NCI-H748 (cell line): ENCODE results near the gene FSHB.
"Not testable (repeated sequence)": the region's sequence is repeated elsewhere in the genome, so short reads cannot be mapped to it uniquely, and the experiment has no call there.

Source experiments
- DNase-seq: peaks from one replicate; lab custom pipeline; 2025; ENCODE audit not compliant: unreplicated experiment; lab: John Stamatoyannopoulos, UW

The FSHB gene

DNA sequence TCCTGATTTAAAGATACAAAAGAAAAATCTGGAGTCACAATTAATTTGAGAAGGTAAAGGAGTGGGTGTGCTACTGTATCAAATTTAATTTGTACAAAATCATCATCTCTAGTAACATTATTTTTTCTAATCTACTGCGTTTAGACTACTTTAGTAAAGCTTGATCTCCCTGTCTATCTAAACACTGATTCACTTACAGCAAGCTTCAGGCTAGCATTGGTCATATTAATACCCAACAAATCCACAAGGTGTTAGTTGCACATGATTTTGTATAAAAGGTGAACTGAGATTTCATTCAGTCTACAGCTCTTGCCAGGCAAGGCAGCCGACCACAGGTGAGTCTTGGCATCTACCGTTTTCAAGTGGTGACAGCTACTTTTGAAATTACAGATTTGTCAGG is at the start of gene FSHB:
Gene FSHB (plus strand): TSS at position 301 of the 400 bp plus-strand sequence. CDS start 889 bp downstream, outside the sequence.
- no peak for DNase-seq

DNA sequence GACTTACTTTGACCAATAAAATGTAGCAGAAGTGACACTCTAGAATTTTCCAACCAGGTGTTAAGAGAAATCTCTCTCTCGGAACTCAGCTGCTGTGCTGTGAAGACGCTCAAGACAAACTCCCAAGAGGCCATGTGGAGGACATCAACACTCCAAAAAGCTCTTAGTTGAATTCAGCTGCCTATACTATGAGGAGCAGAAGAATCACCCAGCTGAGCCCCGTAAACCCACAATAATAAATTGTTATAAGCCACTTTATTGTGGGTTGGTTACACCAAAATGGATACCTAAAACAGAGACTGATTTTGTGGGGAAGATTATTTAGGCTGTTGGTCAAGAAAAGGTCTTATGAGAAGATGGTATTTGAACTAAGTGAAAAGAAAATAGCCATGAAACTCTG is 44.1 kb upstream of the FSHB start:
- no peak for DNase-seq

DNA sequence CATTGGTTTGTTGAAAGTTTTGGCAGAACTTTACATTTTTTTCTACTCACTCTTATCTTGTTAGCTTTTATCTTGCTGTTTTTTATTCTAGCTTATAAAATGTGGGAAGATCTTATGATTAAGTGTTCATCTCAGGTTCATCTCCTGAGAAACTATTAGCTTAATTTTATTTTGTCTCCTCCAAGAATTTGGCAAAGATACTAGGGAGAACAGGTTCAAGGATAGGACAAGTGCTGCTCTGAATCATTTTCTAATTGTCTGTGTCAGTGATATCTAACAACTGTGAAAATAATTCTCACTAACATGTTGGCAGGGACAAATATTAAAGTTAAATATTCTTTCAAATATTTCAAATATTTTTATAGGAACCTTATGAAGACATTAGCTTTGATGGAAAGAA is 38.2 kb upstream of the FSHB start:
- no peak for DNase-seq

DNA sequence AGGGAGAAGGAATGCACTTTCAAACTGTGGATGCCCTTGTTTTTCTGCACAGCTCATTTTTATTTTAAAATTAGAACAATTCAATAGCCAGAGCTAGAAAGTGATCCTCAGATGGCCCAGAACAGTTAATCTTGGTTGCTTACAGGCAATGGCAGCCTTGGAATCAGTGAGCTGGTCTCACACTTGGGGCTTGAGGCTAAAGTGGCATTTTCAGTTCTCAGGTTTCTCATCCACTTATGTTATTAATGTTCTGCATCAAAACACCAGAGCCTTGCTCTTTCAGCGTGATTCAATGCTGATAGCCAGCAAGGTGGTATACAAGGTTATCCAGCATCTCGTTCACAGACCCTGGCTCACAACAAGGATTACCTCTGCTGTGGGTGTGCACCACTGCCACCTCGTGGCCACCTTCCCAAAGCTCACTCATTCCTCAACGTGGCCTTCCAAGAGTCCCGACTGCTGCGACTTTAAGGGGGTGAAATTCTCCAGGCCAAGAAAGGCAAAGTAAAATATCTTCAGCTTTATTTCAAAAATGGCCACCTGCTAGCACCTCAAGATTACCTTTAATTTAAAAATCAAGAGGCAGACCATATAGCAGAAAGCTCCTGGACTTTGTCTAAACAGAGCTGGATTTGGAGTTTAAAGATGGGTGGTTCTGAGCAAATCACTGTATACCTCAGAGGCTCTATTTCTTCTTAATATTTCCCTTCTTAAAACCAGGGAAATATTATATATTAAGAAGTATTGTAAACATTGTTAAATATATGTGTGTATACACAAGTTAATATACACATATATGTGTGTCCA is 34.2 kb upstream of the FSHB start:
- DNase-seq: peak; percentile 58

DNA sequence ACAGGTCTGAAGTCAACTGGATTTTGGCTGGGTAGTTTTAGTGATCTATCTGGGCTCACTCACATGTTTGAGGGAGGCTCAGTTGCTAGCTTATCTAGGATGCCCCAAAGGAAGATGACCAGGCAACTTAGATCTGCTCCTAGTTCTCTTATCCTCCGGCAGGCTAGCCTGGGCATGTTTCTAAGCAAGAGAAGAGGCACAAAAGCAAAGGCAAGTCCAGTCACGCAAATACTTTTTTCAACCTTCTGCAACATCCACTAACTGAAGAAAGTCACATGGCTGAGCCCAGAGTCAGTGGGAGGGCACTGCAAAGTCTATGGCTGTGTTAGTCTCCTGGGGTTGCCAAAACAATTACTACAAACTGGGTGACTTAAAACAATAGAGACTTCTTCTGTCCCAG is 32.9 kb upstream of the FSHB start:
- no peak for DNase-seq

DNA sequence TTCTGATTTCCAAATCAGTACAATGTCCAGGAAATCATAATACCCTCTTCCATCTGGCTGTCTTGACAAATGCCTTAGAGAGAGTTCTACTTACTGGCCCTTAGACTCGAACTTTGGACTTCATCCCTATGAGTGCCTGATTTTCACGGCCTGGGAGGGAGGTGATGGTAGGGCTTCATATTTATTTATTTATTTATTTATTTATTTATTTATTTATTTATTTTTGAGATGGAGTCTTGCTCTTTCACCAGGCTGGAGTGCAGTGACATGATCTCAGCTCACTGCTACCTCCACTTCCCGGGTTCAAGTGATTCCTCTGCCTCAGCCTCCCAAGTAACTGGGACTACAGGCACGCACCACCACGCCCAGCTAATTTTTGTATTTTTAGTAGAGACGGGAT is 27.8 kb upstream of the FSHB start:
- not testable (repeated sequence) for DNase-seq

DNA sequence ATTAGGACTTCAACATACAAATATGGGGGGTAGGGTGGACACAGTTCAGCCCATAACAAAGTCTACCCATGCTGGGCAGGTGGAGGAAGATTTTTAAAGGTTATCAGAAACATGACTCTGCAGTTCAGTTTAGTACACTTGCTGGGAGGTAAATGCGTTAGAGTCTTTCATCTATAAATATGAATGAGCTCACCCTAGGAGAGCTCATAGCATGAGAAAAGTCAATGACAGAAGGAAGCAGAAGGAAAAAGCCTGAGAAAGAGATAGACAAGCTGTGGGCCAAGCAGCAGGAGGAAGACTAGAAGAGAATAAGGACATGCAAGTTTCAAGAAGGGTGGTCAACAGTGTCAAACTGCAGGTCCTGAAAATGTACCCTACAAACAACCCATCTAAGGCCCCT is 27.0 kb upstream of the FSHB start:
- no peak for DNase-seq

DNA sequence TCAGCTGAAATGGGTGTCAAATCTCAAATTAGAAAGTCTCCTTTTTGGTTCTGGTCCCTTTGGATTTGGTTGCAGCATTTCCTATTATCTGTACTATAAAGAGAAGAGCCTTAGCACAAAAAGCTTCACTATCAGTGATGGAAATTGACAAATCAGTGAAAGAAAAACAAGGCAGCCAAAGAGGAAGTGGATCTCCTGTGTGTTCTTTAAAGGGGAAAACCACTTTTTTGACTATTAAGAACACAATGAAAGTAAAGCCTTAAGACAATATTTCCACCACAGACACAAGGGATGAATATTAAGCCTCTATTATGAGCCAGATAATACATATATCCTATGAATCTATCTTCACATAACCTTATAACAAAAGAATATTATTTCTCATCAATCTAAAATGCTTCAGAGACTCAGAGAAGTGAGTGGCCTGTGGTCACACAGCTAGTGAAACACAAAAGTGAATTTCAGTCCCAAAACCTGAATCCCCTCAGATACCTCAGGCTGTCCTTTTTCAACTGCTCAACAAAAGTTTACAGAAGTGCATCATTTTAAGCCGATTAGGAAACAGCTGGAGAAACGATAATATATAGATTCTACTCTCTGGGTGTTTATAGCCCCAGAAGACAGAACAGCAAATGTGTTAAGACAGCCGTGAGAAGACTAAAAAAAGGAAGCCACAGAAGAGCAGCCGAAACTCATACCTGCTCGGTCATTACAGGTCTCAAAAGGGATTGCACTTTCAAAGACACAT is 24.4 kb upstream of the FSHB start:
- DNase-seq: no peak

DNA sequence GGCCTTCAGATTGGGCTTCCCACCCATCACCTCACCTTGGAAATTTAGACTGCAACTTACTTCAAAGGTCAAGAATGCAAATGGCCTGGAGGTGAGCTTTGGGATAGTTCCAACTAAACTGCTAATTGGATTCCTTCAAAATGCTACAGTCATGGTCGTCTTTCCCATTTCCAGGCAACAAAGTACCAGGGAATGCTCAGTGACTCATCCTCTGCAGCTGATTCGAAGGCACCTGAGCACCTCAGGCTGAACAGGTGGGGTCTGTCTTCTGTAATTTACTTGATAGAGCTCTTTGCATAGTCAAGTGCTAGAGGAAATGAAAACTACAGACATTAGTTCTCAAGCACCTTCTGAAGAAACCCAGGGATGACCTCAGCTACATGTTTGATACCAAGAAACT is 20.5 kb upstream of the FSHB start:
- no peak for DNase-seq

DNA sequence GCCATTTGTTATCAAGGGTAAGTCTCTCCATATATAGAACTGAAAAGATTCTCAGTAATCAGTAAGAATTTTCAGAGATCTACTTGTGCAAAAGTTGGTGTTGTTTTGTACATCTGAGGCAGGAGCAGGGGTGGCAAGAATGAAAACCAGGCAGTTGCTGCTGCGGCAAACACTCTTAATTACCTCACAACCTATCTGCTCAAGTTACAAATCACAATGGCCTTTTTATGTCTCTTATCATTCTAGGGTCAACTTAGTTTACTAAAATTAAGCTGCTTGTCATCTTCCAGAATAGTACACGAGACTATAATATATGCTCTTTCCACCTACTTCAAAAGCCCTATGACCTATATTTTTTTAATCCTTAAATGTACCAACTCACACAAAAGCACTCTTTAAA is 14.3 kb upstream of the FSHB start:
- peak; percentile 8 for DNase-seq

DNA sequence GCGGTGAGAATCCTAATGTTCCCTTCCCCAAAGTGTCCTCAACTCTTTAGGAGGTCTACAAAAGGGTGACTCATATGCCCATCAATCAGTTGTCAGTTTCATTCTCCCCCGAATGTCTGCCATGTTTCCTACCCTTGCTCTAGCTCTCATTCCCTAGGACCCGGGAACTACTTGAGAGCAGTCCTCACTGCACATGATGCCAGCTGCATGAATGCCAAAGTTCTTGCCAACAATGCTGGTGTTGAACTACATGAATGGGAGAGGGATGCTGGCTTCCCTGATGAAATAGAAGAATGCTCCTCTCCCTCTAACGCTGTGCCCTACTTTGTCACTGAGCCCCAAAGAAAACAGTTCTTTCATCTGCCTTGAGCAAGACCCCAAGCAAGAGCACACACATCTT is 12.5 kb upstream of the FSHB start:
- DNase-seq: no peak

DNA sequence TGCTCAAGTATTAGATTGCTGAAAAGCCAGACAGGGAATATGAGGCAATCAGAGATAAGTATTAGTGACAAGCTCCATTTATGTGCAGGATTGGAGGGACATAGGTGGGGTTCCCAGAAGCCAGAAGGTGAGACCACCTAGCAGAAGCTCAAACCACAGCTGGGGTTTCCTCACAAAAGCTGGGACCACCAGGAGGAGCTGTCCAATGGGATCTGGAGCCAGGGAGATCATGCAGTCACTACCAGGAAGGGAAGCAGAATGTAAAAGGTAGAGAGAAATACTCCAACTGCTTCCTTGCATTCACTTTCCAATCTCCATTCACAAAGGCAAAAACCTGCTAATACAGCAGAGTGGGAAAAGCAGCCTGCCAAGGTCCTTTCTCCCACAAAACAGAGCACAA is 5.2 kb upstream of the FSHB start:
- no peak for DNase-seq

DNA sequence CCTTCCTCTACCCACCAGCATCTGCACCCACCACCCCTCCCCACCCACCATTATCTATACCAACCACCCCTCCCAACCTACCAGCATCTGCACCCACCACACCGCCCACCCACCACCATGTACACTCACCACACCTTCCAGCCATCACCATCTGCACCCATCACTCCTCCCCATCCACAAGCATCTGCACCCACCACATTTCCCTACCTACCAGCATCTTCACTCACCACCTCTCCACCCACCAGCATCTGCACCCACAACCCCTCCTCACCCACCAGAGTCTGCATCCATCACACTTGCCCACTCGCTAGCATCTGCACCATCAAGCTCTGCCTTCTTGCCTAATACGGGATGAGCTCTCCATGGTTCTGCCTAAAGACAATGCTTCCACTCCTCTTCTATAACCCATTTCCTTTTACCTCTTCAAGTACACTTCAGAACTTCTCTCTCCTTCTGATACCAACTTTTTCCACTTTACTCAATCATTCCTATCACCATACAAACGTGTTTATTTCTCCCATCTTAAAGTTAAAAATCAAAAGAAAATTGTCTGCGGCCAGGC is 2.4 kb upstream of the FSHB start:
- no peak for DNase-seq

DNA sequence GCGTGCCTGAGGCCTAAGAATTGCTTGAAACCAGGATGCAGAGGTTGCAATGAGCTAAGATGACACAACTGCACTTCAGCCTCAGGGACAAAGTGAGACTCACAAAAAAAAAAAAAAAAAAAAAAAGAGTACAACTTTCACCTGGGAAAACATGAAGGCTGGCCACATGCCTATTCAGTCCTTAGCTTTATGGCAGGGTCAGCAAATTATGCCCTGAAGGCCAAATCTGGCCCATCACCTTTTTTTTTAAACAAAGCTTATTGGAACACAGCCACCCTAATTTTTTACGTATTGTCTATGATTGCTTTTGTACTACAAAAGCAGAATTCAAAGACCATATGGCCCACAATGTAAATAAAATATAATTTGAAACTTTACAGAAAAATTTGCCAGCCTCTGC is 8.2 kb downstream of the FSHB start:
- no peak for DNase-seq

DNA sequence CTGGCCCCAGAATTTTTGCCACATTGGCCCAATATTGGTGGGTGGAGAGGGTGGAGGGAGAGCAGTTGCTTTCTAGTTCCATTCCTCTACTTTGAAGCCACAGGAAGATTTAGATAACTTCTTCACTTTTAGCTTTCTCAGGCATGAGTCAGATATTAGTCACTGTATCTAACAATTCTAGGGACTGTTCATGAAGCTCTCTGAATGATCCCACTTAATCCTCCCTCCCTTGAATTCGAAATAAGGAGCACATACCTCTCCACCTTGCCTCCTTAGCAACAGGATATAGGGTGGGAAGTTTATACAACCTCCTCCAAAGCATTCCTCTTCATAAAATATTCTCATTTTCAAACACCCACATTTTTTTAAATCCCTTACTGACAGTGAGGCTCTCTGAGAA is 13.5 kb downstream of the FSHB start:
- DNase-seq: no peak

DNA sequence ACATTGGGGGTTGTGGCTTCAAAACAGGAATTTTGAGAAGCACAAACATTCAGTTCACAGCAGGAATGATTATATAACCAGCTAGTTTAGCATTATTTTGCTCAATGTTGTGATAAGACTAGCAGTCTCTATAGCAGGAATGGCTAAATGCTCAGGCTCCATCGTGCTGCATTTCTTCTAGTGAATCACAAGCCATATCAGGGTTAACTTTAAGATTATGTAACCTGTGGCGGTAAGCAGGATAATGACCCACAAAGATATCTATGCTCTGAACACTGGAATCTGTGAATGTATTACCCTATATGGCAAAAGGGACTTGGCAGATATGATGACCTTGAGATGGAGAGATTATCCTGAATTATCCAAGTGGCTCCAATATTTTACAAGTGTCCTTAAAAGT is 14.8 kb downstream of the FSHB start:
- no peak for DNase-seq

DNA sequence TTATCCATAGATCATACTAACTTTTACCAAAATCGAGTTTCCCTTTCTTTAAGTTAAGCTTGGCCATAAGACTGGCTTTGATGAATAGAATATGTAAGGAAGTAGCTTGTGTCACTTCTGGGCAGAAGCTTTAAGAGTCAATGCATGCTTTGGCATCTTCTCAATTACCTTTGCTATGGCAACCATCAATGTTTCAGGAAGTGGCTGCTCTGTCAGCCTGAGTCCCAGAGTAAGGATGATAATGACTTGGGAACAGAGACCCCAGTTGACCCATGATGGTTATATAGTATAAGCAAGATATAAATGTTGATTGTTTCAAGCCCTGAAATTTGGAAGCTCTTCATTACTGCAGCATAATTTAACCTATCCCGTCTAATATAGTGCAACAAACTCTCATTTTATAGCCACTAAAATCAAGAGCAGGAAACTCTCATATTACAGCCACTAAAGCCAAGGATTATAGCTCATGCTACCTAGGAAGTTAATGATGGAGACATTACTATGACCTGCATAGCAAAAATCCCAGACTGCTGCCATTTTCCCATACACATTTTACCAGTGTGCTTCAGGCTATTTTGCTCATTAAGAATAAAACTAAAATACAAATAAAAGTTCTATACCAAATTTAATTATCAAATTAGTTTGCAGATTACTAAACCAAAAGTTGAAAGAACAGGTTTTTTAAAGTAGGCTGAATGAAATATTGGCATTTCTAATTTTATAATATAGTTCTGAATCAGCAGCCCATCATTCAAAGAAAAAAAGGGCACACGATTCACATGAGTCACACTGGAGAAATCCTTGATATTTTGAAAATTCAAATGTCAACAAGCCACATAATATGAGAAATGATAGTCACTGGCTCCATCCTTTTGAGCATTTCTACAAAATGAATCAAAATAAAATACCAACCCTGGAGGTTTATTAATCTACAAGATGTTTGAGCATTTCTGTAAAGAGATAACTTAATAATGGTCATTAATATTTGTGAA is 23.8 kb downstream of the FSHB start:
- DNase-seq: peak; percentile 8

DNA sequence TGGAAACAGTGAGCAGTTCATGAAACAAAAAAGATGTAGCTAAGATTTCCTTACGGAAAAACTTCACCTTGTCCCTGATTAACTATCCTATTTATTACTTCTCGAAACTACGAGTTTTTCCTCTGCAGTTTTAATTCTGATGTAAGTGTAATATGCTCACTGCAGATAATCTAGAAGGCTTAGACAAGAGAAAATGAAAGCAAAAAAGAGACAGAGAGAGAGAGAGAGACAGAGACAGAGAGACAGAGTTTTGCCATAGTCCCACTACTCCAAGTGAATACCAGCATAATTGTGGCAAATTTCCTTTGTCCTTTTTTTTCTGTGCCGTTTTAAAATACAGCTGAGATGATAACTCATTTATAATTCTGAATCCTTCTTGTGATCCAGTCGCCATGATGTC is 24.8 kb downstream of the FSHB start:
- DNase-seq: no peak

DNA sequence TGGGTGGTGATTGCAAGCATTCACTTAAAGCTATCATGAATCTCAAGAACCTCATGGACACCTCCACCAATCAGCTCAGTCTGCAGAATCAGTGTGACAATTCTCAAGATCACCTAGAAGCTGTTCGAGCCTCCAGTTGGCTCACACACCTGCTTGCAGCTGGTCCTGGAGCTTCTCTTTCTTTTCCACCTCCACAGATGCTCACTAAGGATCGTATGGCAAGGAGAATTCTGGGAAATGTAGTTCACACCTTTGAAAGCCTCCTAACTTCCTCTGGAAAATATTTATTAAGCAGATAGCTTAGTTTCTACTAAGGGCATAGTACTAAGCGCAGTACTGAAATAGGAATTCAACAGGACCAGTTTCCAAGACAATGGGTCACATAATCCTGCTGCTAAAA is 26.2 kb downstream of the FSHB start:
- DNase-seq: no peak

DNA sequence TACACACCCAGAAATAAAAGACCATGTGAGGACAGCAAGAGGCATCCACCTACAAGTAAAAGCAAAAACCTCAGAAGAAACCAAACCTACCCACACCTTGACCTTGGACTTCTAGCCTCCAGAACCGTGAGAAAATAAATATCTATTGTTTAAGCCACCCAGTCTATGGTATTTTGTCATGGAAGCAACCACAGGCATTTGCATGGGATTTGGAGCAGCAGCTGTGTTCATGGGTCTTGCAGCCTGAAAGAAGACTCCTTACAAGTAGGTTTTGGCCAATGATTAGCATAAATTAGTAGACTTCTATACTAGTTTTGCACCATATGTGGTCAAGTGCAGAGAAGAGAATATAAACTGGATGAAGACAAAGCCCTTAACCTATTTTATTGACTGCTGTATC is 27.9 kb downstream of the FSHB start:
- no peak for DNase-seq

DNA sequence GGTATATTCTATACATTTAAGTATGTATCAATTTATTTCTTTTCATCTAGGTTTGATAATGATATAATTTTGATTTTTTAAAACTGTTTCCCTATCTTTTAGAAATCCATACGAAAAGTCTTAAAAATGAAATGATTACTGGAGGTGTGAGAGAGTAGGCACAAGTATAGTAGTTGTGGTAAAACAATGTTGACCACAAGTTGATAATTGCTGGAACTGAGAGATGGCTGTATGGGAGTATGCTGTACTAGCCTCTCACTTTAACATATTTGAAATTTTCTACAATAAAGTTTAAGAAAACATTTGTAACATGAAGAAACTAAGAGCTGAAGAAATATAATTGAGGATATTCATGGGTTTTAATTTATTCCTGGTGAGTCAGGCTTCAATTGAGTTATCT is 30.0 kb downstream of the FSHB start:
- no peak for DNase-seq
